ENCODE data around the gene AVL9. TPM values are rescaled to one million over a fixed set of nuclear protein-coding genes. Genes with fewer than 3 reads are reported as not detected.

AVL9 gene
- total RNA-seq, 1 donor from 2014 or later: 50.6 TPM

DNA sequence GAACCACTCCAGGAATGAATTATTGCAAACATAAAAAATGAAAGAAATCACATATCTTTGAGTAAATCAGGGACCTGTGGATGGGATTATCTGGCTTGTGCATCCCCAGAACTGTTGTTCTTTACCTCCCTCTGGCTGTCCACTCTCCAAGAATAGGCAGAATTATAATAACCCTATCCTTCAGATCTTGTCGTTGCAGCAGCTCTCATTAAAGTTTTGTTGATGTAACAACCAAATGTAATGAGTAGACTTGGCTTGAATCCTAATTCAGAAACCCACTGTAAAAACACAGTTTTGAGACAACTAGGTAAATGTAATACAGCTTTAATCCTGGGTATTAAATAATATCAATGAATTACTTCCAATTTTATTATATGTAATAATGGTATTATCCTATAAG, 21.3 kb upstream of the AVL9 start:
- Histone ChIP-seq H3K27me3 (ENCODE audit: control insufficient read depth, insufficient read depth, low read length) (no peaks in the 10 kb centered on the region), H3K36me3 (ENCODE audit: control insufficient read depth, insufficient read depth, low read length) (no peaks in the 10 kb centered on the region), H3K4me3 (ENCODE audit: low read depth, low read length) (no peak overlapping the region)
- TF ChIP-seq, protein P1, sequence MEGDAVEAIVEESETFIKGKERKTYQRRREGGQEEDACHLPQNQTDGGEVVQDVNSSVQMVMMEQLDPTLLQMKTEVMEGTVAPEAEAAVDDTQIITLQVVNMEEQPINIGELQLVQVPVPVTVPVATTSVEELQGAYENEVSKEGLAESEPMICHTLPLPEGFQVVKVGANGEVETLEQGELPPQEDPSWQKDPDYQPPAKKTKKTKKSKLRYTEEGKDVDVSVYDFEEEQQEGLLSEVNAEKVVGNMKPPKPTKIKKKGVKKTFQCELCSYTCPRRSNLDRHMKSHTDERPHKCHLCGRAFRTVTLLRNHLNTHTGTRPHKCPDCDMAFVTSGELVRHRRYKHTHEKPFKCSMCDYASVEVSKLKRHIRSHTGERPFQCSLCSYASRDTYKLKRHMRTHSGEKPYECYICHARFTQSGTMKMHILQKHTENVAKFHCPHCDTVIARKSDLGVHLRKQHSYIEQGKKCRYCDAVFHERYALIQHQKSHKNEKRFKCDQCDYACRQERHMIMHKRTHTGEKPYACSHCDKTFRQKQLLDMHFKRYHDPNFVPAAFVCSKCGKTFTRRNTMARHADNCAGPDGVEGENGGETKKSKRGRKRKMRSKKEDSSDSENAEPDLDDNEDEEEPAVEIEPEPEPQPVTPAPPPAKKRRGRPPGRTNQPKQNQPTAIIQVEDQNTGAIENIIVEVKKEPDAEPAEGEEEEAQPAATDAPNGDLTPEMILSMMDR (IDR thresholded peaks at IDR 0.05; ENCODE audit: insufficient read depth, low read length, poor library complexity, severe bottlenecking): no peak
- DNase-seq (ENCODE audit: low read depth): no peak

DNA sequence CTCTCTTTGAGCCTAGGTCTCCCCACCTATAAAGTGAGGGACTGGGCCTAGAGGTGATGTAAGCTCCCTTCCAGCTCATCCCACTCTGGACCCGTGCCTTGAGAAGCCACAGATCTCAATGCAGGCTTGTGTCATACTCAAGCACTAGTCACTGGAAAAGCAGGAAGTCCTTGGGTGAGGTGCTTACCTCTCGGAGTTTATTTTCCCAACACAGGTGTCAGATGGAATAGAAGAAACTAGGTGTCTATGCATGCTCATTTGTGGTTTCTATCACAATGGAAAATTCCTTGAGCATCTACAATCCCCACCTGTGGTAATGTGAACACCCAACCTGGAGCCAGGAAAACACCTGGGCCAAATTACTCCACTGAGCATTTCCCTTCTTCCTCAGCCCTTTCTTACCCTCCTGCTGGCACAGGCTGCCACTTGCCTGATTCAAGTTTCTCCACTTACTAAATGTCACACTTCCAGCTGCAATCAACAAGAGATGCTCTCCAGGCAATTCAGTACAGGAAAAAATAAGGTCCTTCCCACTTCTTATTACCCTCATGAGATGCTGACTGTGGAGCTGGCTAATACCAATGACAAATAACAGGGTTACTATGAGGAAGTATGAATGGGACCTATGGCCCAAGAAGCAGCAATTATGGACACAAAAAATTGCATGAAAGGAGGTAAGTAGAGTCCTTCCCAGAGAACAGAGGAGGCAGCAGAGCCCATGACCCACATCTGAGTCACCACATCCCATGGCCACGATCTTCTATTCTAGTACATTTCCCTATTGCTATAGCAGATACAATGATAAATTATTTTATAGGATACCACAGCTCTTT, 18.3 kb upstream of the AVL9 start:
- Histone ChIP-seq H3K27me3 (ENCODE audit: control insufficient read depth, insufficient read depth, low read length) (no peaks in the 10 kb centered on the region), H3K4me3 (ENCODE audit: low read depth, low read length) (no peak overlapping the region), H3K36me3 (ENCODE audit: control insufficient read depth, insufficient read depth, low read length) (no peaks in the 10 kb centered on the region)
- DNase-seq (ENCODE audit: low read depth): no peak
- TF ChIP-seq, protein P1 (IDR thresholded peaks at IDR 0.05; ENCODE audit: insufficient read depth, low read length, poor library complexity, severe bottlenecking): no peak

DNA sequence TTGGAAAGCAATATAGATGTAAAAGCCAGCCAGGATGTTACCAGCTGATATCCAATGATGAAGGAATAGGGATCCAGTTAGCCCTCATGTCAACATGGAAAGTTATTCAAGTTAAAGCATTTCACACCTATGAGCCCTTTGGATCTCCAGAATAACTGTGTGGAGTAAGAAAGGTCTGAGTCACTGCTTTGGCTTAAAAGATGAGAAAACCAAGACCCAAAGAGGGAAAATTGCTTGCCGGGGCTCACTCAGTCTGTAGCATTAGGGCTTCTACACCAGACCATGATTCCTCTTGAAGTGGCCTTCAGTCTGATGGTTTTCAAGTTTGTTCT, 17.7 kb upstream of the AVL9 start:
- no peak overlapping the region for H3K4me3 ChIP-seq (ENCODE audit: low read depth, low read length)
- DNase-seq (ENCODE audit: low read depth): no peak
- H3K36me3 ChIP-seq (ENCODE audit: control insufficient read depth, insufficient read depth, low read length): no peaks in the 10 kb centered on the region
- no peaks in the 10 kb centered on the region for H3K27me3 ChIP-seq (ENCODE audit: control insufficient read depth, insufficient read depth, low read length)
- TF ChIP-seq, protein P1 (IDR thresholded peaks at IDR 0.05; ENCODE audit: insufficient read depth, low read length, poor library complexity, severe bottlenecking): no peak

DNA sequence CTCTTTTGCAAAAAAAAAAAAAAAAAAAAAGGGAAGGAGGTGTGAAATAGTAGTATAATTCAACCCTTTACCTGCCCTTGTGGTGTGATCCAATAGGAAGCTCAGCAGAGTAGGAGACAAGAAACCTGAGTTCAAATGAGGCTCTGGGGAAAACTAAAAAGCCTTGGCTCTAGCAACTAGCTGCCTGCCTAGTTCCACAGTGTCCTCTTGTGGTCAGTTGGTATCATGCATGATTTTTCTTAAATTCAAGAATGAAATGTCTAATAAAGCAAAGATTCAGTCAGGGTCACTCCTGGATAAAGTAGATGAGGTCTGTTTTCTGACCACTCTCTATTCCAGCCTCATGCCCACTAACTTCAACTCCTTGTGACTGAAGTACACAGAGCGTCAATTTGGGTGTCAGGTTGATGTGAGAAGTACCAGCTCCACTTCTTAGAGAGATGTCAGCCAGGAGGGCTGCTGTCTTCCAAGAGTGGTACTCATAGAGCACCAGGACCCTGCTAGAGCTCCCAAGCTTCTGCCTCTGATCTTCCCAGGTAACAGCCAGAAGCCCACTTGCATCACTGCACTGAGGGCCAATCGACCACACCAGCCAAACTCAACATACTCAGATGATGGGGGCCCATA, 15.6 kb upstream of the AVL9 start:
- TF ChIP-seq, protein P1 (IDR thresholded peaks at IDR 0.05; ENCODE audit: insufficient read depth, low read length, poor library complexity, severe bottlenecking): peak; percentile 95
- H3K27me3 ChIP-seq (ENCODE audit: control insufficient read depth, insufficient read depth, low read length): no peaks in the 10 kb centered on the region
- no peak overlapping the region for H3K4me3 ChIP-seq (ENCODE audit: low read depth, low read length)
- DNase-seq (ENCODE audit: low read depth): no peak
- no peaks in the 10 kb centered on the region for H3K36me3 ChIP-seq (ENCODE audit: control insufficient read depth, insufficient read depth, low read length)

DNA sequence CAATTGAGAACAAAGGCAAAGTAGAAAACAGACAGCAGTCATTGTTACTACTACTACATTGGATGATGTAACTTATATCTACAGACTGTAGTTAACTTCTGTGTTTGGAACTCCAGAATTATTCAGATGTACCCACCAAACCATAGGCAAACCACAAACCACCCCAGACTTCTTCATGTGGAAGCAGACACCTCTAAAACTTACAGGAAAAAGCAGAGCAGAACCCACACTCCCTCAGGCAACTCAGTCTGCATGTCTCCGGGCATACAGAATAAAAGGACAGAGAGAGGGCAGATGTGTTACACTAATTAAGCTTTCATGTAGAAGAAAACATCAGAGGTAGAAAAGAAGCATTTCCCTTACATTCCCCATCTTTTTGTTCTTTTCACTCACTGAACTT, 14.1 kb upstream of the AVL9 start:
- no peak for DNase-seq (ENCODE audit: low read depth)
- Histone ChIP-seq H3K4me3 (ENCODE audit: low read depth, low read length) (no peak overlapping the region), H3K27me3 (ENCODE audit: control insufficient read depth, insufficient read depth, low read length) (no peaks in the 10 kb centered on the region), H3K36me3 (ENCODE audit: control insufficient read depth, insufficient read depth, low read length) (no peaks in the 10 kb centered on the region)
- TF ChIP-seq, protein P1 (IDR thresholded peaks at IDR 0.05; ENCODE audit: insufficient read depth, low read length, poor library complexity, severe bottlenecking): no peak

Measured in kidney epithelial cell (primary cell).